ENCODE results near the gene ATG101. TPM values are rescaled to one million over a fixed set of nuclear protein-coding genes. Genes with fewer than 3 reads are reported as not detected.

The ATG101 gene
- polyA plus RNA-seq, 1 of the 3 experiments (the other 2 are of a cell fraction), result 160 TPM

DNA sequence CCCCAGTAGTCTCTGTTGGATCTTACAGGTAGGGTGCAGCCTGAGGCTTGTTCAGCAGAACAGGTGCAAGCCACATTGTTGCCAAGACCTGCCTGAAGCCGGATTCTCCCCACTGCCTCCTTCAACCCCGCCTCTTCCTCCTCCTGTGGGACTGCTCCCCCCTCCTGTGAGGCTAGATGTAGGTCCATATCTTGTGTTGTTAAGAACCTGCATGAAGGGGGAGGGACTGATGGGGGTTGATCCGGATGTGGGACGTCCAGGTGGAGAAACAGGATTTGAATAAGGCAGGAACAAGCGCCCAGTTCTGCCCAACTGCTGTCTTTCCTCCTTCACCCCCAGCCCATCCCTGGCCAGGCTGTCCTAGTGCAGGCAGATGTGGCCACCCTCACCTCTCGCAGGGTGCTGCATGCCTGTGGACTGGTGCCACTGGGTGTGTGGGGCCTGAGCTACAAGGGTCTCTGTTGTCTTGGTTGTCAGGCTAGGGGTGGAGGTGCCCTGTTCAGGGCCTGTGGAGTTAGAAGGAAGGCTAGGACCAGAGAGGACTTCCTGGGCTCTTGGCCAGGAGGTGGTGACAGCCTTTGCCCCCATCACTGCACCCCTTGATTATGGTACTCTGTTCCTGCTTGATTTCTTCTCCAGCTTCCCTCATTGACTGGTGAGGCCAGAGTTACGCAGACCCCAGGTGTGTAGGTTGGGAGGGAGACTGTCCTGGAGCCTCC lies 17.2 kb upstream of the ATG101 start:
- Histone ChIP-seq H3F3A (replicated peaks; ENCODE audit: insufficient read depth) (peaks cover 8% of the 10 kb centered on the region), H3K27me3 (ENCODE audit: insufficient read depth) (no peaks in the 10 kb centered on the region), H3K27ac (ENCODE audit: low read depth in 2 of 2, low read length in 1 of 2) (no peak overlapping the region), H3K9me2 (no peaks in the 10 kb centered on the region), H3K9ac (no peak overlapping the region), H3K9me3 (no peaks in the 10 kb centered on the region), H4K20me1 (ENCODE audit: insufficient read depth) (peaks cover 14% of the 10 kb centered on the region), H3K4me3 (ENCODE audit: low read depth in 2 of 2, low read length in 1 of 2) (no peak overlapping the region), H3K36me3 (replicated peaks in 1 of 2; ENCODE audit: control insufficient read depth in 1 of 2, insufficient read depth in 2 of 2, low read length in 1 of 2) (no peaks in the 10 kb centered on the region), H2AFZ (ENCODE audit: low read depth) (no peak overlapping the region), H3K4me1 (ENCODE audit: control insufficient read depth in 1 of 2, insufficient read depth in 2 of 2, low read depth in 1 of 2, low read length in 1 of 2) (peaks cover 8 to 23% of the 10 kb centered on the region in 2 experiments; a peak in 2 of 4 replicates), H3K79me2 (ENCODE audit: insufficient read depth) (no peaks in the 10 kb centered on the region), H3K4me2 (no peak overlapping the region)
- no peak for DNase-seq
- ChIA-PET CTCF (interaction anchor here (0.9 to 15.6 kb wide), 3 partner anchors 14 to 30 kb away, joined by 3 to 279 read pairs (median 4); no protein-coding TSS in a partner anchor), POLR2A (no interaction called here)
- WGBS (ENCODE audit: low lambda C conversion rate), result 93% methylated on average over 6 of the region's 7 CpGs
- TF ChIP-seq TCF12 (IDR thresholded peaks at IDR 0.05) (no peak), ZBTB33 (IDR thresholded peaks at IDR 0.05; ENCODE audit: borderline replicate concordance, low read depth) (no peak), RAD21 (IDR thresholded peaks at IDR 0.05; ENCODE audit: low read length) (no peak), ELF1 (IDR thresholded peaks at IDR 0.05) (no peak), SIN3A (IDR thresholded peaks at IDR 0.05; ENCODE audit: borderline replicate concordance, low read depth, low read length) (no peak), RCOR1 (IDR thresholded peaks at IDR 0.05; ENCODE audit: low read length) (no peak), USF1 (IDR thresholded peaks at IDR 0.05; ENCODE audit: borderline replicate concordance, low read depth) (no peak), GABPA (IDR thresholded peaks at IDR 0.05; ENCODE audit: low read depth) (no peak)
- TF ChIP-seq, protein P1, sequence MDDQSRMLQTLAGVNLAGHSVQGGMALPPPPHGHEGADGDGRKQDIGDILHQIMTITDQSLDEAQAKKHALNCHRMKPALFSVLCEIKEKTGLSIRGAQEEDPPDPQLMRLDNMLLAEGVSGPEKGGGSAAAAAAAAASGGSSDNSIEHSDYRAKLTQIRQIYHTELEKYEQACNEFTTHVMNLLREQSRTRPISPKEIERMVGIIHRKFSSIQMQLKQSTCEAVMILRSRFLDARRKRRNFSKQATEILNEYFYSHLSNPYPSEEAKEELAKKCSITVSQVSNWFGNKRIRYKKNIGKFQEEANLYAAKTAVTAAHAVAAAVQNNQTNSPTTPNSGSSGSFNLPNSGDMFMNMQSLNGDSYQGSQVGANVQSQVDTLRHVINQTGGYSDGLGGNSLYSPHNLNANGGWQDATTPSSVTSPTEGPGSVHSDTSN (IDR thresholded peaks at IDR 0.05), result no peak
- TF ChIP-seq, protein P2, sequence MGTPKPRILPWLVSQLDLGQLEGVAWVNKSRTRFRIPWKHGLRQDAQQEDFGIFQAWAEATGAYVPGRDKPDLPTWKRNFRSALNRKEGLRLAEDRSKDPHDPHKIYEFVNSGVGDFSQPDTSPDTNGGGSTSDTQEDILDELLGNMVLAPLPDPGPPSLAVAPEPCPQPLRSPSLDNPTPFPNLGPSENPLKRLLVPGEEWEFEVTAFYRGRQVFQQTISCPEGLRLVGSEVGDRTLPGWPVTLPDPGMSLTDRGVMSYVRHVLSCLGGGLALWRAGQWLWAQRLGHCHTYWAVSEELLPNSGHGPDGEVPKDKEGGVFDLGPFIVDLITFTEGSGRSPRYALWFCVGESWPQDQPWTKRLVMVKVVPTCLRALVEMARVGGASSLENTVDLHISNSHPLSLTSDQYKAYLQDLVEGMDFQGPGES (IDR thresholded peaks at IDR 0.05; ENCODE audit: low read depth, low read length), result no peak

Data from SK-N-SH (cell line).